Measurements from ENCODE around the gene LBR.

LBR gene

DNA sequence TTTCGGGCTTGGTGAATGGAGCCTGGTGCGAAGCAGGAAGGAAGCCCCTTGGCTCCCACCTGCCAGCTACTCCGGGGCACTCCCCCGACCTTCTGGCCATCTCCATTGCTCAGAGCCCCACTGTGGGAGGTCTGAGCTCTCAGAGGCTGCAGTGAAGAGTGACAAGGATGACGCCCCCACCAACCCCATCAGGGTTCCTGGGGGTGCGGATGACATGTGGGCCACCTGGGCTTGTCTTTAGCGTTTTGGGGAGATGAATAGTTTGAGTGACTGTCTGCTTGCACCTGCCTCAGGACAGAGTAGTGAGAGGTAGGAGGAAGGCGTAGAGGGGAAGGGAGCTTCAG, 43.2 kb upstream of the LBR start:
- Histone ChIP-seq H3K27ac (ENCODE audit: low read depth, low read length, severe bottlenecking) (no peak overlapping the region), H3K9me3 (ENCODE audit: control insufficient read depth, low read length) (no peaks in the 10 kb centered on the region), H3K4me3 (ENCODE audit: extremely low read depth, insufficient read depth, low read length, poor library complexity, severe bottlenecking) (no peak overlapping the region), H3K36me3 (ENCODE audit: control insufficient read depth, insufficient read depth, low read length) (no peaks in the 10 kb centered on the region), H3K4me1 (ENCODE audit: control insufficient read depth, insufficient read depth, low read length, poor library complexity, severe bottlenecking) (peaks cover 6% of the 10 kb centered on the region)
- WGBS, 2 experiments (ENCODE audit: insufficient coverage in 2 of 2) = 71 to 79% methylated on average over 5 to 6 of the region's 8 CpGs

DNA sequence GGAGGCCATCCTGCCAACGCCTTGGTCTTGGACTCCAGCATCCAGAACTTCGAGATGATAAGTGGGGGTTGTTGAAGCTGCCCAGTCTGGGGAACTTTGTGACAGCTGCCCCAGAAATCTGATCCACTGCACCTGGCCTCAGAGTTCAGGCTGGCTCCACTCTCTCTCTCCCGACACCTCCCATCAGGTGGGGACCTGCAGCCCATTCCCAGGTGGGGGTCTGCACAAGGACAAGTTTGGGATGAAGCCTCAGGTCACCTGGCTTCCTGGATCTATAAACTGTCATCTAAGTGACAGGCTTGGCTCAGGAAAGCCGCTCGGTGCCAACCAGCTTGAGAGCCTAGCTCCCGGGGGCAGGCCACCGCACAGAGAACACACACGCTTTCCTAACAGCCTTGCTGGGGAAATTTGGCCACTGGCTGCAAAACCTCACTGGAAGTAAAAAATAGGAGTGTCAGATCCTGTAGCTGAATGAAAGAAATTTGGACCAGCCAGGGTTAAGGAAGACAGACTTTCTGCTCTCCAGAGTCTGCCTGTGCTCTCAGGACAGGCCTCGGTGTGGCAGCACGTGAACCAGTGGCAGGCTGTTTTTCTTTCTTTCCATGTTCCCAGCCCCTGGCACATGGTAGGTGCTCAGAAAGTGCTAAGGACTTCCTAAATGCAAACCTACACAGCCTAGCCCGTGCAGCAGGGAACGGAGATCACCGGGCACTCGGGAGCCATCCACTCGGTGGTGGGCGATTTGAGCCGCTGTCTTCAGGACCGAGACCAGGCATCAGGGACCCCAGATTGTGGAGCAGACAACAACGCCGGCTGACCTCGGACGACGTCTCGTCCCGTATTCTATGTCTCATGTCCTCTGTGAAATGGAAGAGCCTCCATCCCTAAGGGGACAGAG, 42.6 kb upstream of the LBR start:
- Histone ChIP-seq H3K4me1 (ENCODE audit: control insufficient read depth, insufficient read depth, low read length, poor library complexity, severe bottlenecking) (peaks cover 10% of the 10 kb centered on the region), H3K9me3 (ENCODE audit: control insufficient read depth, low read length) (no peaks in the 10 kb centered on the region), H3K4me3 (ENCODE audit: extremely low read depth, insufficient read depth, low read length, poor library complexity, severe bottlenecking) (no peak overlapping the region), H3K27ac (ENCODE audit: low read depth, low read length, severe bottlenecking) (no peak overlapping the region), H3K36me3 (ENCODE audit: control insufficient read depth, insufficient read depth, low read length) (no peaks in the 10 kb centered on the region)
- 87 to 88% methylated on average over 25 of the region's 25 CpGs for WGBS, 2 experiments (ENCODE audit: insufficient coverage in 2 of 2)

DNA sequence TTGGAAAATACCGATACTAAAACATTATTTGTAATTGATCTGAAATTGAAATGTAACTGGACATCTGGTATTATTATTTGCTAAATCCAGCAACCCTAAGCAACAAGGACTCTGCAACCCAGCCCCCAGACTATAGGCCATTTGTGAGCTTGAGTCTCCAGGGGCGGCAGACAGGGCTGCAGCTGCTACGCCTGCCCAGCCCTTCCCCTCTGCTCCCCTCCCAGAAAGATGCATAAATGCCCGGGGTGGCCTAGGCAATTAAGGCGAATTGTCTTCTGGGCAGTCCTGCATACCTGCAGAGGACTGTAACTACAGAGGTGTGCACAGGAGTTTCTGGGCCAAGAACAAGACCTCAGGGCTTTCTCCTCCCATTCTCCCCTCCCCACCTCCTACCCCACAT, 41.2 kb upstream of the LBR start:
- Histone ChIP-seq H3K4me1 (ENCODE audit: control insufficient read depth, insufficient read depth, low read length, poor library complexity, severe bottlenecking) (peaks cover 18% of the 10 kb centered on the region), H3K4me3 (ENCODE audit: extremely low read depth, insufficient read depth, low read length, poor library complexity, severe bottlenecking) (no peak overlapping the region), H3K27ac (ENCODE audit: low read depth, low read length, severe bottlenecking) (no peak overlapping the region), H3K36me3 (ENCODE audit: control insufficient read depth, insufficient read depth, low read length) (no peaks in the 10 kb centered on the region), H3K9me3 (ENCODE audit: control insufficient read depth, low read length) (no peaks in the 10 kb centered on the region)
- 79 to 82% methylated on average over 3 to 4 of the region's 5 CpGs for WGBS, 2 experiments (ENCODE audit: insufficient coverage in 2 of 2)

DNA sequence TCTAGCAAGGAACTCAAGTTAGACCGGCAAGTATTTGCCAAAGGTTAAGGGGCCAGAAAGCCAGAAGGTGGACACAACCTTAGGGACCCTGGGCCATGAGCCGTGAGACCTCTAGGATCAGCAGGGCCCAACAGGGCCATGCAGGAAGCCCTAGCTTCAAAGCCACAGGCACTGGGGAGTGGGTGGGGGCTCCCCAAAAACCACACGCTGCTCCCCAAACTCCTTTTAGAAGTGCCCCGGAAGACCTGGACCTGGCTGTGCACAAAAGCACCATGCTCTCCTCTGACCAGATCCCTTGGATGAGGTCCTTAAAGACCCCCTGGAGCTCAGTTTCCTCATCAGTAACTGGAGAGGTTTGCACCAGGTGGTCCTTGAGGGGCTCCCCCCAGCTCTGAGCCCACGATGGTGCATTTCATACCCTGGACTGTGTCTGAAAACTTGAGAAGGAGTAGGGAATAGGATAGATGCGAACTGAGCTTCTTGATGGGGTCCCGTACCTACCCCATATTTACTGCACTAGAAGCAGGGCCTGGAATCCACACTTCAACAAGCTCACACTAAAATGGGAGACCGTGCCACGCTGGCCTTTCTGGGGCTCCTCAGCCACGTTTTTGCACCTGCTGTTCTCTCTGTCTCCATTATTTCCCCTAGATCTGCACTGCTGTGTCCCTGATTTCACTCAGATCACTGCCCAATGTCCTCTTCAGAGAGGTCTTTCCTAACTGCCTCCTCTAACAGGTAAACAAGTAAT, 40.6 kb upstream of the LBR start:
- Histone ChIP-seq H3K36me3 (ENCODE audit: control insufficient read depth, insufficient read depth, low read length) (no peaks in the 10 kb centered on the region), H3K4me3 (ENCODE audit: extremely low read depth, insufficient read depth, low read length, poor library complexity, severe bottlenecking) (no peak overlapping the region), H3K9me3 (ENCODE audit: control insufficient read depth, low read length) (no peaks in the 10 kb centered on the region), H3K27ac (ENCODE audit: low read depth, low read length, severe bottlenecking) (no peak overlapping the region), H3K4me1 (ENCODE audit: control insufficient read depth, insufficient read depth, low read length, poor library complexity, severe bottlenecking) (peaks cover 21% of the 10 kb centered on the region)
- 88 to 93% methylated on average over 7 to 9 of the region's 10 CpGs for WGBS, 2 experiments (ENCODE audit: insufficient coverage in 2 of 2)

DNA sequence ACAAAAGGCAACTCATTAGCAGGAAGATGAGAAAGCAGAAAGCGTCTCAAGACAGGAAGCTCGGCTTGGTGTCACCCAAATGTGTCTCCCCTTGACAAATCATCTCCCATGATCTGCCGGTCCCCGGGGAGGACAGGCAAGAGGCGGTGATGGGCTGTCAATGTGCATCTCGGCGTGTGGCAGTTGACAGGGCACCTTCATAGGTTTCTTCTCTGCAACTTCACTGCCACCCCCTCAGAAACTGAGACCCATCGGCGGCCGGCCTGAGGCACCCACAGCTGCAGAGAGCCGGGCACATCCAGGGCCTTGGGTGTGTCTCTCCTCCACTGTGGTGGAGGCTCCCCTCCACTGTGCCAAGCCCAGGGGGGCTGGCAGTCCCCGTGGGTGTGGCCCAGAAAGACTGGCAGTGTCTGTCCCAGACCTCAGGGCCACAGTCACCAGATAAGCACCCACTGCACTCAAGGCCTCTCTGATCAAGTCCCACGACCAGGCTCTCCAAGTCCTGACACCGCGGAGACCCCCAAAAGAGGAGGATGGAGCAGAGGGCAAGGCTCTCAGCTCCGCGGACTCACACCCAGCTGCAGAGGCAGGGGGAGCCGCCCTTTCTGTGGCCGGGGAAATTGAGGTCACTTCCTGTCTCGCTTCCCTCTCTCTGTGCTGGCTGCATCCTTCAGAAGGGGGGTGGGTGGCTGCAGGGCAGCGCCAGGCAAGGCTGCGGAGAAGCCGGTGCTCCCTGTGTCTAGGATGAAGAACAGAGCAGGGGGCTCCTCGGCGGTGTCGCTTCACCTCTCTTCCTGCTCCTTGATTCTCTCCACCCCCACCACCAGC, 39.6 kb upstream of the LBR start:
- Histone ChIP-seq H3K27ac (ENCODE audit: low read depth, low read length, severe bottlenecking) (no peak overlapping the region), H3K4me3 (ENCODE audit: extremely low read depth, insufficient read depth, low read length, poor library complexity, severe bottlenecking) (no peak overlapping the region), H3K4me1 (ENCODE audit: control insufficient read depth, insufficient read depth, low read length, poor library complexity, severe bottlenecking) (peaks cover 26% of the 10 kb centered on the region), H3K9me3 (ENCODE audit: control insufficient read depth, low read length) (no peaks in the 10 kb centered on the region), H3K36me3 (ENCODE audit: control insufficient read depth, insufficient read depth, low read length) (no peaks in the 10 kb centered on the region)
- WGBS, 2 experiments (ENCODE audit: insufficient coverage in 2 of 2) = 91 to 92% methylated on average over 17 to 22 of the region's 26 CpGs

DNA sequence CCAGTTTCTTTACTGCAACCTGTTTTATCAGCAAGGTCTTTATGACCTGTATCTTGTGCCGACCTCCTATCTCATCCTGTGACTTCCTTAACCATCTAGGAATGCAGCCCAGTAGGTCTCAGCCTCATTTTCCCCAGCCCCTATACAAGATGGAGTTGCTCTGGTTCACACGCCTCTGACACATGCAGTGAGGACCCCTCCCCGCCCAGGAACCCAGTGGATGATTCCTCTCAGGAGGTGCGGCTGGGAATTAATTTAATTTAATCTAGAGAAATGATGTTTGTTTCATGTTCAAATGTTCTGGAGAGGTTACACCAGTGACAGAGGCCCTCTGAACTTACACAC, 39.0 kb upstream of the LBR start:
- peaks cover 26% of the 10 kb centered on the region for H3K4me1 ChIP-seq (ENCODE audit: control insufficient read depth, insufficient read depth, low read length, poor library complexity, severe bottlenecking)
- WGBS, 2 experiments (ENCODE audit: insufficient coverage in 2 of 2) = 88 to 94% methylated on average over 1 to 3 of the region's 4 CpGs
- no peaks in the 10 kb centered on the region for H3K36me3 ChIP-seq (ENCODE audit: control insufficient read depth, insufficient read depth, low read length)
- H3K27ac ChIP-seq (ENCODE audit: low read depth, low read length, severe bottlenecking) = no peak overlapping the region
- H3K4me3 ChIP-seq (ENCODE audit: extremely low read depth, insufficient read depth, low read length, poor library complexity, severe bottlenecking) = no peak overlapping the region
- no peaks in the 10 kb centered on the region for H3K9me3 ChIP-seq (ENCODE audit: control insufficient read depth, low read length)

DNA sequence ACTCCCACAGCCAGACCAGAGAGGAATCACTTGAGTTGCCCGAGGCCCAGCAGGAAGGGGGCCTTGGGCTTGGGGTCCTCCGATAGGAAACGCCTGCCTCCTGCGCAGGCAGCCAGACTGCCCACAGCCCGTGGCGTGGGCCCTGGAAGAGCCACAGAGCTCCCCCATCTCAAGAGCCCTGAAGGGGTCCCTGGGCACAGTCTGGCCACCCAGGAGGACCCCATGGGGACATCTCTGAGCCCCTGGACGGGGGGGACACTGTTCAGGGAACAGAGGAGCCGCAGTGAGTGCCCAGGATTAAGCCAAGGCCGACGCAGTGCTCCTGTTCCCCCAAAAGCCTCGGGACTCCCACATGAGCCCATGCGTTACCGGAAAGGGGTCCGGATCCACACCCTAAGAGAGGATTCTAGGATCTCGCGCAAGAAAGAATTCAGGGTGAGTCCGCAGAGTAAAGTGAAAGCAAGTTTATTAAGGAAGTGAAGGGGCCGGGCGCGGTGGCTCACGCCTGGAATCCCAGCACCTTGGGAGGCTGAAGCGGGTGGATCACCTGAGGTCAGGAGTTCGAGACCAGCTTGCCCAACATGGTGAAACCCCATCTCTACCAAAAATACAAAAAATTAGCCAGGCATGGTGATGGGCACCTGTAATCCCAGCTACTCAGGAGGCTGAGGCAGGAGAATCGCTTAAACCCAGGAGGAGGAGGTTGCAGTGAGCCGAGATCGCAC, 38.1 kb upstream of the LBR start:
- Histone ChIP-seq H3K4me3 (ENCODE audit: extremely low read depth, insufficient read depth, low read length, poor library complexity, severe bottlenecking) (no peak overlapping the region), H3K4me1 (ENCODE audit: control insufficient read depth, insufficient read depth, low read length, poor library complexity, severe bottlenecking) (peaks cover 26% of the 10 kb centered on the region), H3K9me3 (ENCODE audit: control insufficient read depth, low read length) (no peaks in the 10 kb centered on the region), H3K27ac (ENCODE audit: low read depth, low read length, severe bottlenecking) (no peak overlapping the region), H3K36me3 (ENCODE audit: control insufficient read depth, insufficient read depth, low read length) (no peaks in the 10 kb centered on the region)
- whole genome bisulfite sequencing, 2 experiments (ENCODE audit: insufficient coverage in 2 of 2) = 88 to 94% methylated on average over 13 to 21 of the region's 26 CpGs

DNA sequence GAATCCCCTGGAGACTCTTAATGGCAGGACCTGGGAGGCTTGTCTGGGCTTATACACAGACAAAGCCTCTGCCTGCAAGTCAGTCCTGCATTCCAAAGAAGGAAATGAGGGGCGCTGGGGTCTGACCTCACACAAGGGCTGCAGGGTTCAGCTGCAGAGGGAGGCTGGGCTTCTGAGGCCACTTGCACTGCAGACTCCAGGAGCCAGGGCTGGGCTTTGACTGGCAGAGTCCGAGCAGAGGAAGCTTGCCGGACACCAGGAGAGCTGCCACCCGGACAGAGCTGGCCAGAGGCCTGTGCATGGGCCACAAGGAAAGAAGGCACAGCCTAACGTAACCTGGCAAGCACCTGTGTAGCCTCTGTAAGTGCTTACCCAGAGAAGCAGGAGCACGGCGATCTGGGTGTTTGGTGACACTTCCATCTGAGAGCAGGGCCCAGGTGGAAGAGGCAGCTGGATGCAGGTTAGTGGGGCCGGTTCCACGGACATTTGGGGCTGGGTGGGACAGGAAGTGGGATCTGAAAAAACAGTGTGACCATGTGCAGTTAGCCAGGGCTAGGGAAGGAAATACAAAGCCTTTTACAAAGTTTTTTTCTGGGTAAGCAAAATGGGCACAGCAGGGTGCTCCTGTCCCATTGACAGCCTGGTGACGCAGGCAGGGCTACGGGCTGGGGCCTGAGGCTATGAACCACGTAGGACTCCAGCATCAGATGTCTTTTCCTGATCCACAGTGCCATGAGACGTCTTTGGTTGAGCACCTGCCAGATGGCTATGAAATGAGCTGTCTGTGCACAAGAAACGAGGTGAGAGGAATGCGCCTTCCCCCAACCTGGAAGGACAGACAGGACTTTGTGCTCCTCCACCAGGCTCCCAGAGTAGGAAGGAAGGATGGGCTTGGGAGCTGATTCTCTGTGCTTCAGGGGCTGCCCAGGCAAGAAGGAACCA, 37.3 kb upstream of the LBR start:
- 47 to 52% methylated on average over 10 to 13 of the region's 15 CpGs for WGBS, 2 experiments (ENCODE audit: insufficient coverage in 2 of 2)
- H3K27ac ChIP-seq (ENCODE audit: low read depth, low read length, severe bottlenecking) = peak overlapping the region; percentile 29
- H3K9me3 ChIP-seq (ENCODE audit: control insufficient read depth, low read length) = no peaks in the 10 kb centered on the region
- peaks cover 33% of the 10 kb centered on the region for H3K4me1 ChIP-seq (ENCODE audit: control insufficient read depth, insufficient read depth, low read length, poor library complexity, severe bottlenecking)
- no peaks in the 10 kb centered on the region for H3K36me3 ChIP-seq (ENCODE audit: control insufficient read depth, insufficient read depth, low read length)
- no peak overlapping the region for H3K4me3 ChIP-seq (ENCODE audit: extremely low read depth, insufficient read depth, low read length, poor library complexity, severe bottlenecking)

DNA sequence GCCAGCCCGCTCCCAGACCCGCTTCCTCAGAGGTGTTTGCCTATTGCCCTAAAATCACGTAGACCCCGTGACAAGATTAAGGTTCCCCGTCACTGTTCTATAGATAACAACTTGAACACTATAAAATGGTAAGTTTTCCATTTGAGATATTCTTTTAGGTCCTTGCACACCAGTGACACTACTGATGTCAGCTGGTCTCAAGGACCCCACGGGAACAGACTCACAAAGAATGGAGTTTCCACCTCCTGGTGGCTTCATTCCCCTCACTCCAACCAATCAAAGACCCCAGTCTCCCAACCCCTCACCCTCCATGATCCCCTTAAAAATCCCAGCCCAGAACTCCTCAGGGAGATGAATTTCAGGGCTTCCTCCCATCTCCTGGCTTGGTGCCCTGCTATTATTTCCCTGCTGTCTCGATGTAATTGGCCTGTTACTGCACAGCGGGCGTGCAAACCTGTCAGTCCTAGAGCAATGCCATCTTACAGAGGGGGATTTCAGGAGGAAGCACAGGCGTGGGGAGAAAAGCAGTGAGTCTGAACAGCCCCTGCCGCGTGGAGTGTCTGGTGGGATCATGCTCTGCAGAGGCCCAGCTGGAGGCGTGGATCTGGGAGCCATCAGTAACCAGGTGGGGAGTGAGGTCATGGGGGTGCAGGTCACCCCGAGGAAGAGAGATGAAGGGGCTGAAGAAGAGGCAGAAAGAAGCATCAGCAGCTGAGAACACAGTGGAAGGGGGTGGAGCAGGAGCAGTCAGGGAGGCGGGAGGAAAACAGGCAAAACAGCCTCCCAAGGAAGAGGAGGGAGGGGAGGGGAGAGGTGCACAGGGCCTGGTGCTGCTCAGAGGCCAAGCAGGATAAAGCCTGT, 35.1 kb upstream of the LBR start:
- WGBS, 2 experiments (ENCODE audit: insufficient coverage in 2 of 2) = 72 to 79% methylated on average over 12 of the region's 15 CpGs
- no peaks in the 10 kb centered on the region for H3K36me3 ChIP-seq (ENCODE audit: control insufficient read depth, insufficient read depth, low read length)
- H3K4me3 ChIP-seq (ENCODE audit: extremely low read depth, insufficient read depth, low read length, poor library complexity, severe bottlenecking) = no peak overlapping the region
- H3K9me3 ChIP-seq (ENCODE audit: control insufficient read depth, low read length) = no peaks in the 10 kb centered on the region
- peaks cover 39% of the 10 kb centered on the region for H3K4me1 ChIP-seq (ENCODE audit: control insufficient read depth, insufficient read depth, low read length, poor library complexity, severe bottlenecking)
- H3K27ac ChIP-seq (ENCODE audit: low read depth, low read length, severe bottlenecking) = no peak overlapping the region

Data from mesodermal cell (in vitro differentiated cells).